HCT116 (cell line): Measurements from ENCODE around the gene RAI1. TPM values are rescaled to one million over a fixed set of nuclear protein-coding genes. Genes with fewer than 3 reads are reported as not detected.

Experiments used
- ATAC-seq: fragments of 200-7000 bp; cut with Tn5 transposase; 2 replicates; pipeline ENCODE4 v1.9.1; 2020; ENCODE audit warnings: mild to moderate bottlenecking, moderate library complexity
- BruUV-seq: library from RNA; stranded (reverse); fragments of 400-500 nt; replicated peaks from 2 replicates; lab custom pipeline; 2021; lab: Mats Ljungman, UMichigan
- CTCF ChIA-PET: fragments of 300-600 bp; sonication (Branson Sonifier 250); formaldehyde crosslinking; loops from one replicate; lab custom pipeline; 2021; ENCODE audit warnings: antibody characterized with exemption; lab: Charles Lee
- POLR2A ChIA-PET: fragments of 300-600, 350-600 bp; sonication (Branson Sonifier 250); formaldehyde crosslinking; loops from one replicate; lab custom pipeline; 2021; ENCODE audit warnings: antibody characterized with exemption; lab: Charles Lee
- RAD21 ChIA-PET, 2 experiments: fragments of 300-600 bp; sonication (Branson Sonifier 250); formaldehyde crosslinking; loops; one replicate each; lab custom pipeline; 2023; ENCODE audit warnings: low total read pairs in 2 of 2; ENCODE audit not compliant: uncharacterized antibody in 2 of 2, unreplicated experiment in 2 of 2, low non-redundant PET in 1 of 2; lab: Charles Lee
- DNase-seq: peaks from one replicate; pipeline ENCODE4 v3.0.0-alpha.2; 2010; ENCODE audit warnings: low read depth, low spot score
- H2AFZ ChIP-seq: fragments of 200-600 bp; shearing (Covaris generic), sonication (generic); 2 replicates; pipeline ENCODE4 v1.6.1; 2017; ENCODE audit warnings: low read depth, mixed run types, mixed read lengths, antibody characterized with exemption, low read length; ENCODE audit not compliant: poor library complexity, severe bottlenecking
- H3K27ac ChIP-seq: 2 replicates; pipeline ENCODE4 v1.5.1; 2012; ENCODE audit warnings: low read depth, low read length
- H3K27me3 ChIP-seq: fragments of 200-600 bp; sonication (generic); 2 replicates; pipeline ENCODE4 v1.6.1; 2016; ENCODE audit warnings: mixed run types, low read length, mixed read lengths; ENCODE audit not compliant: insufficient read depth
- H3K36me3 ChIP-seq, 2 experiments: fragments of 200-500 bp in 1 of 2; fragments of 200-600 bp in 1 of 2; sonication (Bioruptor generic) in 1 of 2; sonication (generic) in 1 of 2; 2 replicates each; pipeline versions ENCODE4 v1.5.1 to v1.6.1; 2014 to 2016; ENCODE audit warnings: low read length in 2 of 2, inconsistent platforms in 1 of 2, mixed read lengths in 1 of 2, mixed run types in 1 of 2; ENCODE audit not compliant: insufficient read depth in 2 of 2, control insufficient read depth in 1 of 2
- H3K4me1 ChIP-seq, 2 experiments: fragments of 200-600 bp in 1 of 2; sonication (generic) in 1 of 2; 2 replicates each; pipeline versions ENCODE4 v1.5.1 to v1.6.1; 2012 to 2017; ENCODE audit warnings: low read length in 2 of 2, inconsistent platforms in 1 of 2, mild to moderate bottlenecking in 1 of 2, mixed read lengths in 1 of 2, mixed run types in 1 of 2, moderate library complexity in 1 of 2; ENCODE audit not compliant: insufficient read depth in 2 of 2, control insufficient read depth in 1 of 2
- H3K4me2 ChIP-seq: fragments of 200-600 bp; sonication (generic); 2 replicates; pipeline ENCODE4 v1.6.1; 2017; ENCODE audit warnings: mixed run types, low read length, mixed read lengths
- H3K4me3 ChIP-seq, 2 experiments: fragments of 200-600 bp in 1 of 2; sonication (generic) in 1 of 2; replicated peaks in 1 of 2; 2 replicates each; pipeline ENCODE4 v1.5.1; 2011 to 2016; ENCODE audit warnings: low read length in 2 of 2, control low read depth in 1 of 2, low read depth in 1 of 2, mild to moderate bottlenecking in 1 of 2, mixed read lengths in 1 of 2, mixed run types in 1 of 2
- H3K79me2 ChIP-seq: fragments of 200-600 bp; sonication (generic); 2 replicates; pipeline ENCODE4 v1.6.1; 2017; ENCODE audit warnings: mild to moderate bottlenecking, mixed run types, low read length, moderate library complexity, mixed read lengths; ENCODE audit not compliant: insufficient read depth
- H3K9ac ChIP-seq: fragments of 200-600 bp; sonication (generic); 2 replicates; pipeline ENCODE4 v1.6.1; 2016; ENCODE audit warnings: low read length, mixed read lengths
- H3K9me2 ChIP-seq: fragments of 200-600 bp; sonication (generic), shearing (Covaris generic); 2 replicates; pipeline ENCODE4 v1.6.1; 2017; ENCODE audit warnings: mixed run types, mild to moderate bottlenecking, moderate library complexity; ENCODE audit not compliant: insufficient read depth
- H3K9me3 ChIP-seq, 2 experiments: fragments of 200-500 bp in 1 of 2; fragments of 200-600 bp in 1 of 2; sonication (Bioruptor generic) in 1 of 2; sonication (generic) in 1 of 2; 2 replicates each; pipeline ENCODE4 v1.6.1; 2014 to 2017; ENCODE audit warnings: low read length in 2 of 2, mixed read lengths in 2 of 2, inconsistent platforms in 1 of 2, low read depth in 1 of 2, mild to moderate bottlenecking in 1 of 2, mixed run types in 1 of 2, moderate library complexity in 1 of 2; ENCODE audit not compliant: control insufficient read depth in 1 of 2, insufficient read depth in 1 of 2
- H4K20me1 ChIP-seq: fragments of 200-600 bp; sonication (generic), shearing (Covaris generic); 2 replicates; pipeline ENCODE4 v1.6.1; 2017; ENCODE audit warnings: mixed run types, mild to moderate bottlenecking, moderate library complexity; ENCODE audit not compliant: insufficient read depth
- CBX3 ChIP-seq: IDR thresholded peaks from 2 replicates; pipeline ENCODE4 v1.6.1; 2012; ENCODE audit warnings: low read depth
- CEBPB ChIP-seq: IDR thresholded peaks from 2 replicates; pipeline ENCODE4 v1.6.1; 2012; ENCODE audit warnings: low read depth
- CTCF ChIP-seq, 3 experiments: fragments of 200-600 bp in 1 of 3; sonication (generic) in 1 of 3; IDR thresholded peaks in 2 of 3; conservative IDR thresholded peaks in 1 of 3; 2 replicates each; pipeline ENCODE4 v1.5.1; 2012 to 2017; ENCODE audit warnings: low read depth in 2 of 3, low read length in 2 of 3, antibody characterized with exemption in 1 of 3, borderline replicate concordance in 1 of 3, control low read depth in 1 of 3, mild to moderate bottlenecking in 1 of 3, mixed read lengths in 1 of 3, mixed run types in 1 of 3, moderate library complexity in 1 of 3; ENCODE audit not compliant: insufficient read depth in 1 of 3
- EGR1 ChIP-seq: IDR thresholded peaks from 2 replicates; pipeline ENCODE4 v1.6.1; 2012; ENCODE audit warnings: low read depth
- ELF1 ChIP-seq: IDR thresholded peaks from 2 replicates; pipeline ENCODE4 v1.6.1; 2012; ENCODE audit warnings: low read depth, borderline replicate concordance
- EZH2 ChIP-seq: fragments of 200-600 bp; sonication (generic); IDR thresholded peaks from 2 replicates; pipeline ENCODE4 v1.6.1; 2017; ENCODE audit warnings: antibody characterized with exemption, mixed run types
- EZH2phosphoT487 ChIP-seq: fragments of 200-600 bp; IDR thresholded peaks from 2 replicates; pipeline ENCODE4 v1.6.1; 2018; ENCODE audit warnings: antibody characterized with exemption, borderline replicate concordance
- JUND ChIP-seq: IDR thresholded peaks from 2 replicates; pipeline ENCODE4 v1.6.1; 2012
- MAX ChIP-seq: IDR thresholded peaks from 2 replicates; pipeline ENCODE4 v1.6.1; 2012
- POLR2A ChIP-seq: IDR thresholded peaks from 2 replicates; pipeline ENCODE4 v1.7.0; 2011; ENCODE audit warnings: borderline replicate concordance; ENCODE audit not compliant: insufficient read depth, insufficient read length; ENCODE audit errors: extremely low read depth
- RAD21 ChIP-seq: IDR thresholded peaks from 2 replicates; pipeline ENCODE4 v1.6.1; 2012; ENCODE audit warnings: low read depth, mild to moderate bottlenecking
- REST ChIP-seq: IDR thresholded peaks from 2 replicates; pipeline ENCODE4 v1.6.1; 2012; ENCODE audit warnings: low read depth
- SIN3A ChIP-seq: IDR thresholded peaks from 2 replicates; pipeline ENCODE4 v1.6.1; 2012; ENCODE audit warnings: low read depth
- SP1 ChIP-seq: IDR thresholded peaks from 2 replicates; pipeline ENCODE4 v1.6.1; 2012; ENCODE audit warnings: low read depth
- SRF ChIP-seq: IDR thresholded peaks from 2 replicates; pipeline ENCODE4 v1.6.1; 2012; ENCODE audit warnings: low read depth
- TCF7L2 ChIP-seq: IDR thresholded peaks from 2 replicates; pipeline ENCODE4 v1.7.0; 2011; ENCODE audit warnings: borderline replicate concordance, inconsistent platforms; ENCODE audit not compliant: insufficient read depth, insufficient read length; ENCODE audit errors: extremely low read depth
- YY1 ChIP-seq: IDR thresholded peaks from 2 replicates; pipeline ENCODE4 v1.6.1; 2011; ENCODE audit warnings: low read length, low read depth, moderate library complexity, mild to moderate bottlenecking; ENCODE audit not compliant: insufficient replicate concordance; ENCODE audit errors: extremely low read depth
- ZNF274 ChIP-seq: fragments of 200-500 bp; sonication (Bioruptor generic); IDR thresholded peaks from 2 replicates; pipeline ENCODE4 v1.6.1; 2014; ENCODE audit warnings: mild to moderate bottlenecking, low read depth, low read length, inconsistent platforms
- intact Hi-C: fragments of 100-400 bp; cut with micrococcal nuclease; formaldehyde crosslinking; loops from 2 replicates; pipeline ENCODE4 v1.10.0; 2022
- total RNA-seq: library from RNA; stranded (reverse); gene quantifications from one replicate; pipeline ENCODE4 v1.2.1, GENCODE V29; 2021; ENCODE audit not compliant: unreplicated experiment
- TF ChIP-seq, protein P1 (sequence below): IDR thresholded peaks from 2 replicates; pipeline ENCODE4 v1.6.1; 2011; ENCODE audit warnings: mild to moderate bottlenecking, low read length, moderate library complexity; ENCODE audit not compliant: insufficient replicate concordance; ENCODE audit errors: extremely low read depth

The RAI1 gene
- total RNA-seq, 1 experiment from 2014 or later, result 38.5 TPM

DNA sequence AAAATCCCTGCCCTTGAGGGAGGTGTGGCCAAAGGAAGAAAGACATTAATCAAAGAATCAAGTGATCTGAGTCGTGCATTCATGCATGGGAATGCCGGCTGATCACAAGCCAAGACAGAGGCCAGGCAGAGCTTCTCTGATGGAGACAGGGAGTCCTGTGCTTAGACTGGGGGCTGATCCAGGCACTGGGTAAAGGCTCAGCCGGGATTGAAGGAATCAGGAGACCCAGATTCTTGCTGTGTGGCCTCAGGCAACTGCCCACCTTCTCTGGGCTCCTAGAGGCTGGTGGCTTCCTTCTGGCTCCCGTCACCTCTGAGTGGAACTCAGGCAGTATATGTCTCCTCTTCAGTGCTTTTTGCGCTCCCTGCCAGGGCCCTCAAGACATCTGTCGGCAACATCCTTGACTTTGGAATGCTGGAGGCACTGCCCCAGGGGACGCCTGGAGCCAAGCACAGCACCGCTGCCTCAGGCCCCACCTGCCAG lies 17.7 kb downstream of the RAI1 start (continued):
- no peak for TF ChIP-seq CTCF (IDR thresholded peaks at IDR 0.05 in 2 of 3, conservative IDR thresholded peaks at IDR 0.05 in 1 of 3; ENCODE audit: borderline replicate concordance in 1 of 3, insufficient read depth in 1 of 3, low read depth in 2 of 3, low read length in 2 of 3)

DNA sequence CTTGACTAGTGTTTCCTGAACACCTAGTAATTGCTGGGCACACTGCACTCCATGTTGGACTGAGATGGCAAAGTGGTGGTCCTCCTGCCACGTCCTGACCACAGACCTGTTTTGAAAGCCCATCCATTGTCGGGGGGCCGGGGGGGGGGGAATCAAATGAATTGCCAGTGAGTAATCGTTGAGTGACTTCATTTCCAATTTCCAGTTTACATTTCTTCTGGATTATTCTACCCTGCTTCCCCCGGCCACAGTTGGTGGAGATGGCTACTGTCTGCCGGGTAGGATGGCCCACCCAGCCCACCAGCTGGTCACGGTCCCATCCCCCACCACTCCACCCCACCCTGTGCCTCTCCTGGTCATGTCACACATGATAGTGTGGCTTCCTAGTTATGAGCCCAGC lies 18.2 kb downstream of the RAI1 start:
- peaks cover 30 to 68% of the 10 kb centered on the region in 2 experiments for H3K4me1 ChIP-seq
- H3K27me3 ChIP-seq, result no peaks in the 10 kb centered on the region
- H3K27ac ChIP-seq, result no peak overlapping the region
- DNase-seq (no peak), ATAC-seq (no peak)
- no peaks in the 10 kb centered on the region for H3K9me3 ChIP-seq
- no peaks in the 10 kb centered on the region for H3K9me2 ChIP-seq
- peaks cover 96% of the 10 kb centered on the region for H3K79me2 ChIP-seq
- no peak for TF ChIP-seq ZNF274
- no peak for TF ChIP-seq RAD21
- TF ChIP-seq TCF7L2, result no peak
- no peak for TF ChIP-seq CBX3
- TF ChIP-seq POLR2A, result no peak
- TF ChIP-seq JUND, result no peak
- no peak for TF ChIP-seq SP1
- TF ChIP-seq SRF, result no peak
- no peak for TF ChIP-seq MAX
- TF ChIP-seq SIN3A, result no peak
- TF ChIP-seq CEBPB, result no peak
- TF ChIP-seq ELF1, result no peak
- TF ChIP-seq REST, result no peak
- no peak for TF ChIP-seq EGR1
- TF ChIP-seq EZH2phosphoT487, result no peak
- TF ChIP-seq YY1, result no peak
- no peak for TF ChIP-seq EZH2
- TF ChIP-seq, protein P1, sequence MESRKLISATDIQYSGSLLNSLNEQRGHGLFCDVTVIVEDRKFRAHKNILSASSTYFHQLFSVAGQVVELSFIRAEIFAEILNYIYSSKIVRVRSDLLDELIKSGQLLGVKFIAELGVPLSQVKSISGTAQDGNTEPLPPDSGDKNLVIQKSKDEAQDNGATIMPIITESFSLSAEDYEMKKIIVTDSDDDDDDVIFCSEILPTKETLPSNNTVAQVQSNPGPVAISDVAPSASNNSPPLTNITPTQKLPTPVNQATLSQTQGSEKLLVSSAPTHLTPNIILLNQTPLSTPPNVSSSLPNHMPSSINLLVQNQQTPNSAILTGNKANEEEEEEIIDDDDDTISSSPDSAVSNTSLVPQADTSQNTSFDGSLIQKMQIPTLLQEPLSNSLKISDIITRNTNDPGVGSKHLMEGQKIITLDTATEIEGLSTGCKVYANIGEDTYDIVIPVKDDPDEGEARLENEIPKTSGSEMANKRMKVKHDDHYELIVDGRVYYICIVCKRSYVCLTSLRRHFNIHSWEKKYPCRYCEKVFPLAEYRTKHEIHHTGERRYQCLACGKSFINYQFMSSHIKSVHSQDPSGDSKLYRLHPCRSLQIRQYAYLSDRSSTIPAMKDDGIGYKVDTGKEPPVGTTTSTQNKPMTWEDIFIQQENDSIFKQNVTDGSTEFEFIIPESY, result no peak
- no peaks in the 10 kb centered on the region; the same call in 1 of the 2 replicates for H4K20me1 ChIP-seq
- no peak overlapping the region for H3K4me3 ChIP-seq
- ChIA-PET POLR2A (no interaction called here), RAD21 (no interaction called here), CTCF (no interaction called here)
- intact Hi-C loops, result no loop called here
- H3K9ac ChIP-seq, result 0 out of 2 replicates have a peak overlapping the region, but pooled peaks have one; percentile 20
- BruUV-seq, result no TSS peak
- H3K4me2 ChIP-seq, result no peak overlapping the region
- H2AFZ ChIP-seq, result no peak overlapping the region
- H3K36me3 ChIP-seq, result peaks cover 1 to 8% of the 10 kb centered on the region in 2 experiments; a peak in 2 of 4 replicates
